Trophoblast cell (in vitro differentiated cells and primary cell): ENCODE results near the gene ATP4A.

Source experiments
- DNase-seq, 2 donors: peaks; one replicate each; pipeline ENCODE4 v3.0.0-alpha.2; 2016
- H2AFZ ChIP-seq: 2 replicates; pipeline ENCODE4 v1.6.1; 2013; ENCODE audit warnings: low read length, moderate library complexity, mild to moderate bottlenecking; ENCODE audit not compliant: insufficient read depth, poor library complexity
- H2AK5ac ChIP-seq: 2 replicates; pipeline ENCODE4 v1.6.1; 2013; ENCODE audit warnings: mild to moderate bottlenecking, low read length
- H2BK120ac ChIP-seq: 2 replicates; pipeline ENCODE4 v1.6.1; 2013; ENCODE audit warnings: low read length, mild to moderate bottlenecking, moderate library complexity; ENCODE audit not compliant: insufficient read depth, poor library complexity
- H2BK12ac ChIP-seq: 2 replicates; pipeline ENCODE4 v1.6.1; 2013; ENCODE audit warnings: mild to moderate bottlenecking, low read length, moderate library complexity
- H2BK5ac ChIP-seq: 2 replicates; pipeline ENCODE4 v1.6.1; 2013; ENCODE audit warnings: low read length, low read depth, moderate library complexity, mild to moderate bottlenecking; ENCODE audit not compliant: poor library complexity
- H3K14ac ChIP-seq: 2 replicates; pipeline ENCODE4 v1.6.1; 2013; ENCODE audit warnings: mild to moderate bottlenecking, low read length
- H3K18ac ChIP-seq: 2 replicates; pipeline ENCODE4 v1.6.1; 2013; ENCODE audit warnings: mild to moderate bottlenecking, low read length
- H3K23ac ChIP-seq: 2 replicates; pipeline ENCODE4 v1.6.1; 2013; ENCODE audit warnings: low read length
- H3K27ac ChIP-seq: 2 replicates; pipeline ENCODE4 v1.5.1; 2013; ENCODE audit warnings: low read depth, mild to moderate bottlenecking, inconsistent platforms, low read length, moderate library complexity
- H3K27me3 ChIP-seq: 2 replicates; pipeline ENCODE4 v1.6.1; 2013; ENCODE audit warnings: inconsistent platforms, mild to moderate bottlenecking, low read length, moderate library complexity; ENCODE audit not compliant: insufficient read depth
- H3K36me3 ChIP-seq, 2 experiments: 1 replicate in 1 of 2; 2 replicates in 1 of 2; pipeline ENCODE4 v1.6.1; 2013; ENCODE audit warnings: low read length in 2 of 2, mild to moderate bottlenecking in 2 of 2, moderate library complexity in 1 of 2; ENCODE audit not compliant: insufficient read depth in 2 of 2, control insufficient read depth in 1 of 2
- H3K4ac ChIP-seq: 2 replicates; pipeline ENCODE4 v1.6.1; 2013; ENCODE audit warnings: low read depth, mild to moderate bottlenecking, low read length, moderate library complexity
- H3K4me1 ChIP-seq, 2 experiments: 1 replicate in 1 of 2; 2 replicates in 1 of 2; pipeline ENCODE4 v1.6.1; 2013; ENCODE audit warnings: low read length in 2 of 2, mild to moderate bottlenecking in 2 of 2, moderate library complexity in 1 of 2; ENCODE audit not compliant: insufficient read depth in 2 of 2, control insufficient read depth in 1 of 2
- H3K4me2 ChIP-seq: 2 replicates; pipeline ENCODE4 v1.6.1; 2013; ENCODE audit warnings: inconsistent platforms, mild to moderate bottlenecking, low read length, moderate library complexity
- H3K4me3 ChIP-seq: 2 replicates; pipeline ENCODE4 v1.5.1; 2013; ENCODE audit warnings: mild to moderate bottlenecking, low read depth, low read length, inconsistent platforms
- H3K79me1 ChIP-seq: one replicate; pipeline ENCODE4 v1.6.1; 2013; ENCODE audit warnings: low read length
- H3K79me2 ChIP-seq: 2 replicates; pipeline ENCODE4 v1.6.1; 2013; ENCODE audit warnings: low read length, mild to moderate bottlenecking; ENCODE audit not compliant: control insufficient read depth, insufficient read depth, poor library complexity
- H3K9ac ChIP-seq: 2 replicates; pipeline ENCODE4 v1.6.1; 2013; ENCODE audit warnings: mild to moderate bottlenecking, low read length
- H3K9me3 ChIP-seq: 2 replicates; pipeline ENCODE4 v1.6.1; 2013; ENCODE audit warnings: low read depth, mild to moderate bottlenecking, control low read depth, inconsistent platforms, low read length; ENCODE audit not compliant: insufficient read depth
- H4K12ac ChIP-seq: 2 replicates; pipeline ENCODE4 v1.6.1; 2013; ENCODE audit warnings: low read depth, mild to moderate bottlenecking, low read length, moderate library complexity
- H4K8ac ChIP-seq: 2 replicates; pipeline ENCODE4 v1.6.1; 2013; ENCODE audit warnings: low read depth, mild to moderate bottlenecking, low read length, moderate library complexity
- H4K91ac ChIP-seq: one replicate; pipeline ENCODE4 v1.6.1; 2013; ENCODE audit warnings: low read depth, mild to moderate bottlenecking, low read length, moderate library complexity
- WGBS: extraction: QIAGEN DNeasy Blood & Tissue Kit; methylation state at CpG from one replicate; pipeline ENCODE4 v1.1.7; 2013; ENCODE audit warnings: missing lambda C conversion rate; ENCODE audit not compliant: insufficient read length, insufficient coverage; ENCODE audit errors: extremely low coverage; 5-methylcytosine and 5-hydroxymethylcytosine counted together

The ATP4A gene

GRCh38 chr19:35500611-35501010 is 62.8 kb downstream of the ATP4A start:
- DNase-seq = no peak
- no peaks in the 10 kb centered on the region for H3K27me3 ChIP-seq
- H2AK5ac ChIP-seq = no peak overlapping the region
- H3K27ac ChIP-seq = no peak overlapping the region
- no peak overlapping the region for H3K4me2 ChIP-seq
- no peak overlapping the region for H4K91ac ChIP-seq
- H3K79me1 ChIP-seq = no peaks in the 10 kb centered on the region
- WGBS = no CpG with 5 or more reads among the region's 10 CpGs
- no peak overlapping the region for H2BK5ac ChIP-seq
- H2BK12ac ChIP-seq = no peak overlapping the region
- no peak overlapping the region for H4K8ac ChIP-seq
- H3K18ac ChIP-seq = no peak overlapping the region
- no peak overlapping the region for H2BK120ac ChIP-seq
- H3K14ac ChIP-seq = no peak overlapping the region
- no peak overlapping the region for H3K4ac ChIP-seq
- H3K9ac ChIP-seq = no peak overlapping the region
- no peaks in the 10 kb centered on the region for H3K4me1 ChIP-seq
- no peaks in the 10 kb centered on the region for H3K79me2 ChIP-seq
- no peaks in the 10 kb centered on the region for H3K9me3 ChIP-seq
- H3K4me3 ChIP-seq = no peak overlapping the region
- H4K12ac ChIP-seq = no peak overlapping the region
- H2AFZ ChIP-seq = no peak overlapping the region
- H3K36me3 ChIP-seq = peaks cover 46 to 51% of the 10 kb centered on the region in 2 experiments
- no peak overlapping the region for H3K23ac ChIP-seq
